Kidney (tissue), 14 donors: ENCODE results near the gene GOLGA6L2. TPM values are rescaled to one million over a fixed set of nuclear protein-coding genes. Genes with fewer than 3 reads are reported as not detected.
"Not testable (repeated sequence)": the region's sequence is repeated elsewhere in the genome, so short reads cannot be mapped to it uniquely, and the experiment has no call there.

Experiments
- DNase-seq, 5 donors: peaks; one replicate each; pipeline ENCODE4 v3.0.0-alpha.2; 2013 to 2020
- FAIRE-seq: peaks from 2 replicates; lab custom pipeline; 2012; peaks lifted over from hg19 to GRCh38; lab: Jason Lieb, UNC
- H3K27ac ChIP-seq, 2 donors: one replicate each; pipeline ENCODE4 v1.7.0; 2013; ENCODE audit warnings: low read depth in 2 of 2, low read length in 2 of 2, inconsistent platforms in 1 of 2
- H3K27me3 ChIP-seq: one replicate; pipeline ENCODE4 v1.7.1; 2013; ENCODE audit warnings: low read length, inconsistent platforms; ENCODE audit not compliant: control insufficient read depth, insufficient read depth
- H3K36me3 ChIP-seq, 3 donors: one replicate each; pipeline versions ENCODE4 v1.7.0 to v1.7.1; 2013; ENCODE audit warnings: low read length in 3 of 3, control low read depth in 1 of 3, inconsistent platforms in 1 of 3; ENCODE audit not compliant: insufficient read depth in 3 of 3, control insufficient read depth in 2 of 3
- H3K4me1 ChIP-seq, 3 donors: one replicate each; pipeline versions ENCODE4 v1.7.0 to v1.7.1; 2013; ENCODE audit warnings: low read length in 3 of 3, inconsistent platforms in 1 of 3, low read depth in 1 of 3; ENCODE audit not compliant: control insufficient read depth in 2 of 3, insufficient read depth in 2 of 3
- H3K4me3 ChIP-seq, 3 donors: one replicate each; pipeline versions ENCODE4 v1.7.0 to v1.8.1; 2013; ENCODE audit warnings: low read length in 3 of 3, control low read depth in 1 of 3, inconsistent platforms in 1 of 3
- H3K9ac ChIP-seq, 3 donors: one replicate each; pipeline versions ENCODE4 v1.7.0 to v1.7.1; 2013; ENCODE audit warnings: low read length in 3 of 3, control low read depth in 1 of 3, inconsistent platforms in 1 of 3
- H3K9me3 ChIP-seq, 3 donors: one replicate each; pipeline versions ENCODE4 v1.7.0 to v1.7.1; 2013; ENCODE audit warnings: low read length in 3 of 3, control low read depth in 1 of 3, inconsistent platforms in 1 of 3; ENCODE audit not compliant: control insufficient read depth in 2 of 3, insufficient read depth in 1 of 3
- CTCF ChIP-seq: IDR thresholded peaks from 3 replicates; pipeline ENCODE4 v1.5.1; 2012; ENCODE audit warnings: mild to moderate bottlenecking, moderate library complexity, borderline replicate concordance; ENCODE audit not compliant: insufficient read depth; ENCODE audit errors: extremely low read depth
- intact Hi-C: fragments of 100-400 bp; cut with DNase I; formaldehyde crosslinking; loops from one replicate; pipeline ENCODE4 v1.11.1; 2022
- polyA plus RNA-seq: library from polyadenylated mRNA; stranded (reverse); fragments of 350-450 nt; fragmentation: Illumina TruSeq; extraction: RNeasy Lipid Tissue Mini Kit (QIAGEN cat#74804); gene quantifications from one replicate; pipeline ENCODE4 v1.2.3, GENCODE V29; 2014; ENCODE audit warnings: low read depth, low replicate concordance; ENCODE audit not compliant: insufficient read depth
- total RNA-seq: library from RNA; stranded (reverse); fragmentation: NEBNext Ultra II Directional; extraction: Animal tissue kit (Norgen Biotek cat#: 25700); gene quantifications from one replicate; pipeline ENCODE4 v1.2.1, GENCODE V29; 2021
- donor health status: control.
- donor health status: control.
- donor health status: control.
- donor health status: control.
- donor health status: control.
- donor health status: DM: yes; HTN: yes; CAD: no.
- donor health status: Normal renal cell carcinoma (clear cell type).

GOLGA6L2 gene
- total and polyA plus RNA-seq, 2 donors from 2014 or later = not detected

GRCh38 chr15:23420806-23421575, 26.1 kb downstream of the GOLGA6L2 start:
- Histone ChIP-seq H3K9ac (no peak overlapping the region), H3K27me3 (no peaks in the 10 kb centered on the region), H3K36me3 (no peaks in the 10 kb centered on the region), H3K9me3 (no peaks in the 10 kb centered on the region), H3K4me1 (no peaks in the 10 kb centered on the region), H3K4me3 (no peak overlapping the region), H3K27ac (no peak overlapping the region)
- FAIRE-seq (no peak), DNase-seq (peak in 1 of 5 donors; percentile 46)
- no peak for TF ChIP-seq CTCF
- intact Hi-C loops = no loop called here

- Histone ChIP-seq H3K9ac (no peak overlapping the region), H3K4me3 (no peak overlapping the region), H3K27me3 (no peaks in the 10 kb centered on the region), H3K9me3 (no peaks in the 10 kb centered on the region), H3K36me3 (no peaks in the 10 kb centered on the region), H3K27ac (no peak overlapping the region), H3K4me1 (no peaks in the 10 kb centered on the region)
- intact Hi-C loops = no loop called here
- no peak for FAIRE-seq
- no peak for TF ChIP-seq CTCF
- DNase-seq = peak in 1 of 5 donors; percentile 65
These were observed 30.4 kb downstream of the GOLGA6L2 start for GRCh38 chr15:23416349-23417276.

GRCh38 chr15:23415866-23416265, 31.2 kb downstream of the GOLGA6L2 start:
- H3K9ac ChIP-seq, H3K36me3 ChIP-seq, H3K9me3 ChIP-seq, H3K27ac ChIP-seq, FAIRE-seq, H3K27me3 ChIP-seq, H3K4me1 ChIP-seq, H3K4me3 ChIP-seq, intact Hi-C loops: not testable (repeated sequence)
- DNase-seq = peak in 1 of 5 donors; percentile 34
